Measurements from ENCODE around the gene CLEC9A.

The CLEC9A gene

GRCh38 chr12:10113075-10113474 is 82.6 kb downstream of the CLEC9A start:
- DNase-seq = no peak

DNA sequence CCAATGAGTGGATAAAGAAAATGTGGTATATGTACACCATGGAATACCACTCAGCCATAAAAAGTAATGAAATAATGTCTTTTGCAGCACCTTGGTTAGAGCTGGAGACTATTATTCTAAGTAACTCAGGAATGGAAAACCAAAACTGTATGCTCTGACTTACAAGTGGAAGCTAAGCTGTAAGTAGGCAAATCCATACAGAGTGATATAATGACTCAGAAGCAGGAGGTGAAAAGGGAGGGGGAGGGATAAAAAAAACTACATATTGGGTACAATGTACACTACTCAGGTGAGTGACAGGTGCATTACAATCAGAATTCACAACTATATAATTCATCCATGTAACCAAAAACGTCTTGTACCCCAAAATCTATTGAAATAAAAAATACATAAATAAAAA is 83.4 kb downstream of the CLEC9A start:
- no peak for DNase-seq

- DNase-seq = no peak
Observed at GRCh38 chr12:10115311-10115710, 84.8 kb downstream of the CLEC9A start.

Measured in retina (tissue), 1 donor.